ENCODE results near the gene TRIM26.
A peak's percentile ranks its signal among the peaks of the same experiment; 100 is the strongest.
"Not testable (repeated sequence)": the region's sequence is repeated elsewhere in the genome, so short reads cannot be mapped to it uniquely, and the experiment has no call there.

TRIM26 gene

DNA sequence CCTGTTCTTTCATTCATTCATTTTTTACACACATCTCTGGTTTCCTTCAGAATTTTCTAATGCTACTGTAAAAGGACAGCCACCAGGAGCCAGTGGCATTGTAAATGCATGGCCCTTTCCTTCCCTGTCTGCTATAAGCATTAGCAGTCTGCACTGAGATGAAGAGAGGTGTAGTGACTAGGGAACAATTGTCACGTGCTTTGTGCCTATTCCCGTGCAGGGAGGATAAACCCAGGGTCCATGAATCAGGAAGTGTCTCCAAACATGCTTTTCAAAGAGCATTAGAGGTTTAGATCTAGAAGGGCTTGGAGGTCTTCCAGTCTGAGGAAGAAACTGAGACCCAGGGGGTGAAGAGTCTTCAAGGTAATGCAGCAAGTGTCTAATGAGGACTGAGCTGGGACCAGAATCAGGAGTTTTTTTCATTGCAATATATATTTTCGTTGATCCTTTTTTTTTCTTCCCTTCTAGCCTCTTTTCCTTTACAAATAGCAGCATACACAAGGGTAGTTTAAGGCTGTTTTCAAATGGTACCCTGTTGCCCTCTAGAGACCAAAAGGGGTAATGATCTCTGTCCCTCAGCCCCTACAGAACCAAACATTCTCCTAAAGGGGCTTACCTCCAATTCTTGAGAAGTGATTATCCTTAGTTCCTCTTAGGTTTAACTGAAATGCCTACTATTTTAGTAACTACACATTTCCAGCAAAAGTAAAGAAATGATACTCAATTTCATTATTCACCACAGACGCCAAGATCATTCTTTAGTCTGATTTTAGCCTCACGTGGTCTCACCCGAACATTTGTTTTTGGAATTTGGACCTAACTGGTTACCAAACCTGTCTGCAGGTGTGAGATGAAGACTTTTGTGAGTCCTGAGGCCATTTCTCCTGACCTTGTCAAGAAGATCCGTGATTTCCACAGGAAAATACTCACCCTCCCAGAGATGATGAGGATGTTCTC is 43.3 kb downstream of the TRIM26 start:
- peak; percentile 44 for DNase-seq

DNA sequence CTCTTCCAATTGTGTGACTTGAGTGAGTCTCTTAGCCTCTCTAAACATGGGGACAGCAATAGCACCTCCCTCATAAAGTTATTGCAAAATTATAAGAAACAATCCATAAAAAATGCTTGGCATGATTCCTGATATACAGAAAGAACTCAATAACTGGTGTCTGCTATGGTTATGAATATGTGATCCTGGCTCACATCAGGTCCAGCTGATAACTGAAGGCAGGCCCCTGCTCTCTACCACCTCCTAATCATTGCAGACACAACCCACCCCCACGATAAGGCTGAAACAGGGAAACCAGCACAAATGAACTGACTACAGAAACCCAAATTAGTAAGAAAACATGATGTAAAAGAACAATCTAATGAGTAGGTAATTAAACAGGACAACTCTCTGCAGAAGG is 44.5 kb downstream of the TRIM26 start:
- DNase-seq: no peak

DNA sequence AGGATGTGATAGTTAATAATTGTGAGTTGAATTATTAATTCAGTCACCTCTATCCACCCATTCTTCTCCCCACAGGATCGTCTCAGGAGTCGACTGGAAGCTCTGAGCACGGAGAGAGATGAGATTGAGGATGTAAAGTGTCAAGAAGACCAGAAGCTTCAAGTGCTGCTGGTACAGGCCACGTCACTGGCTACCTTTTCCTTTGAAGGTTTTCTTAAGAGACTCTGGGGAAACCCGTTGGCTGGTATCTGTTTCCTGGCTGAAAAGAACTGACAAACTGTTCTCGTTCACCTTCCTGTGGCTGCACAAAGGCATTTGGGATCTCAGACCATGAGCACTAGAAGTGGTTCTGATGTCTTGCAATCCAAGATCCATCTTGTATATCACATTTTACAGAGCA is 46.1 kb downstream of the TRIM26 start:
- DNase-seq: no peak

DNA sequence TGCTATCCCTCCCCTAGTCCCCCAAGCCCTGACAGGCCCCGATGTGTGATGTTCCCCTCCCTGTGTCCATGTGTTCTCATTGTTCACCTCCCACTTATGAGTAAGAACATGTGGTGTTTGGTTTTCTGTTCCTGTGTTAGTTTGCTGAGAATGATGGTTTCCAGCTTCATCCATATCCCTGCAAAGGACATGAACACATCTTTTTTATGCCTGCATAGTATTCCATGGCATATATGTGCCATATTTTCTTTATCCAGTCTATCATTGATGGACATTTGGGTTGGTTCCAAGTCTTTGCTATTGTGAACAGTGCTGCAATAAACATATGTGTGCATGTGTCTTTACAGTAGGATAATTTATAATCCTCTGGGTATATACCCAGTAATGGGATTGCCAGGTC is 48.0 kb downstream of the TRIM26 start:
- not testable (repeated sequence) for DNase-seq

DNA sequence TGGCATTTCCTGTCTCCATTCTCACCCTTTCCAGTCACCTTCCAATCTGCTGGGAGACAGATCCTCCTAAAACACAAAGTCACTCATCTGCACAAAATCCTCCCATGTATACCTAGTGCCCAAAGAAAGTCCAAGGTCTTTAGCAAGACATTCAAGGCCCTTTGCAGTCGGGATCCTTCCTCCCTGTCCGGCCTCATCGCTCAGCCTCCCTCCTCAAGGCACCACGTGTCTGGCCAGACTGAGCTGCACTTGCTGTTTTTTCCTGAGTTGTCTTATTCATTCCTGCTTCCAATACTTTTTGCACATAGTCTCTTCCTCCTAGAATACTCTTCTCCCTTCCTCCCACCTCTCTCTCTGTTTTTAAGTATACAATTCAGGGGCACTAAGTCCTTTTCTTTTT is 48.5 kb downstream of the TRIM26 start:
- DNase-seq: no peak

DNA sequence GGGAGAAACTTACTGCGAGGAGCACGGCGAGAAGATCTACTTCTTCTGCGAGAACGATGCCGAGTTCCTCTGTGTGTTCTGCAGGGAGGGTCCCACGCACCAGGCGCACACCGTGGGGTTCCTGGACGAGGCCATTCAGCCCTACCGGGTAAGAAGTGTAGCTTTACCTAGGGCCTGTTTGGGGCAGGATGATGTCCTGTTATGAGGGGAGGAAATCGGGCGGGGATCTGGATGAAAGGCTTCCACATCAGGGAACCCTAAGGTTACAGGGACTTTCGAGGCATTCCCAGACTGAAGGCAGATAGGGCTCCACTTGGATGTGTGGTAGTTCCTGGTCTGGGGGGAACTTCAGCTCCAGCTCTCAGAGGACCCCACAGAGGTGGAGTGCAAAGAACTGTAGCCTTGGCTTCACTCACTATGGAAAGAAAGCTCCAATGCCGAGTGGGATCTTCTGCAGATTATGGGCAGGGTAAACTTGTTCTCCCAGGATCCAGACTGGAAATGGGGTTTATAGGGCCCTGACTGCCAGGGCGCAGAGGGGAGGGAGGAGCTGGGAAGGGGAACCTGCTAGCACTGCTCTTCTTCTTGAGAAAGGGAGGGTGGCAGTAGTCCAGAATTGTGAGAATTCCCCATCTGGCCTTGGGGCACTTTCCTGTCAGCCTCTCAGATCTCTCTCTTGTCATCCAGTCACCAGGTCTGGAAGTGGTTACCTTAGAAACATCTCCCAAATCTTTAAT is 49.1 kb downstream of the TRIM26 start:
- DNase-seq: no peak

DNA sequence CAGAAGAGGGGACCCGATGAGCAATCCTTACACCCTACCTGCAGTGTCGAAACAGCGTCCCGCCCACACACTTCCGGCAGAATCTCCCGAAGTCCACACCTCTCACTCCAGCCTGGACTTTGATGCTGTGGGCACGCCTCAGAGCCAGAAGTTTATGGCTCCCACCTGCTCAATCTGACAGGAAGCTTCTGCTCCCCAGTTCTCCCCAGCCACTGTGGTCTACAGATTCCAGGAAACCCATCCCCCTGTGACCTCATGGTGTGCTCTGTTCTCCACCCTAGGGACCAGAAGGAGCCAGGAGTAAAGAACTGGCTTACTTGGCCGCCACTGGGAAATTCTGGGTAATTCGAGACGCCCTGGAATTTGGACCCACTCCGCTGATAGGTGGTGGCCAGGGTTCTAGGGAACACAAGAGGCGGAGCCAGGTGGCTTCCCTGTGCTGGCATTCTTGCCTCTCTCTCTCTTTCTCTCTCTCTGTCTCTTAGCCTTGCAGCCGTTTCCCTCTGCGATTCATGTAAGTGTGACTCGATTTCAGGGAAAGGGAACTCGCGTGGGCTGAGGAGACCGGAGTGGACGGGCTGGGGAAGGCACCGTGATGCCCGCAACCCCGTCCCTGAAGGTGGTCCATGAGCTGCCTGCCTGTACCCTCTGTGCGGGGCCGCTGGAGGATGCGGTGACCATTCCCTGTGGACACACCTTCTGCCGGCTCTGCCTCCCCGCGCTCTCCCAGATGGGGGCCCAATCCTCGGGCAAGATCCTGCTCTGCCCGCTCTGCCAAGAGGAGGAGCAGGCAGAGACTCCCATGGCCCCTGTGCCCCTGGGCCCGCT is 49.9 kb downstream of the TRIM26 start, which contains the start of gene TRIM15:
TRIM15 (plus strand) TSS at position 457 of the 828 bp plus-strand sequence; CDS start at position 596, 139 bp downstream.
- DNase-seq: no peak

DNA sequence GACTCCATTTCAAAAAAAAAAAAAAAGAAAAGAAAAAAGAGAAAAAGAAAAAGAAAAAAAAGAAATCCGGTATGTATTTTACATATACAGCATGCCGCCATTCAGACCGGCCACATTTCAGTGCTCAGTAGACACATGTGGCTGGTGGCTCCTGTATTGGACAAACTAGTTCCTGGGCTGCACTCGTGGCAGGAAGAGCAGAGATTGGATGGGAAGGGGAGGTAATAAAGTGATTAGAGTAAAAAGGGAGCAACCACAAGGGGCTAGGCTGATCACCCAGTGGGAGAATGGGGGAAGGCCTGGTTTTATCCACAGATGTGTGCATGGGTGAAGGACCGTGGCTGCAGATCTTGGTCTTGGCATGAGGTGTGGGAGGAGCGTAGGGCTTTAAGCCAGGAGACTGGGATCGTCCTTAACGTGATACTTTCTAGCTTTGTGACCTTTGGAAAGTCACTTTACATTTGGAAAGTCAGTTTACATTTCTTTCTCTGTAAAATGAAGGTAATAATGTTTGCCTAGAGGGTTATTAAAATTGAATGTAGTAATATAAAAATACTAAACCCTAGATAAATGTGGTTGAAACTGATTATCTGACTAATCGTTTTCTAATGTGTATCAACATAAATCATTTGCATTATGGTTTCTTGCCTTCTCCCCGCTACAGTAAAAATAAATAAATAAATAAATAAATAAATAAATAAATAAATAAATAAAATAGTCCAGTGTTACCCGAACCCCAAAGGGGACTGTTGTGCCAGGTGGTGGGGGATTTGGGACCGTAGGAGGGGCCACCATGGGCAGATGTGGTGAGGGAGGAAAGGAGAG is 50.7 kb downstream of the TRIM26 start:
- no peak for DNase-seq

DNA sequence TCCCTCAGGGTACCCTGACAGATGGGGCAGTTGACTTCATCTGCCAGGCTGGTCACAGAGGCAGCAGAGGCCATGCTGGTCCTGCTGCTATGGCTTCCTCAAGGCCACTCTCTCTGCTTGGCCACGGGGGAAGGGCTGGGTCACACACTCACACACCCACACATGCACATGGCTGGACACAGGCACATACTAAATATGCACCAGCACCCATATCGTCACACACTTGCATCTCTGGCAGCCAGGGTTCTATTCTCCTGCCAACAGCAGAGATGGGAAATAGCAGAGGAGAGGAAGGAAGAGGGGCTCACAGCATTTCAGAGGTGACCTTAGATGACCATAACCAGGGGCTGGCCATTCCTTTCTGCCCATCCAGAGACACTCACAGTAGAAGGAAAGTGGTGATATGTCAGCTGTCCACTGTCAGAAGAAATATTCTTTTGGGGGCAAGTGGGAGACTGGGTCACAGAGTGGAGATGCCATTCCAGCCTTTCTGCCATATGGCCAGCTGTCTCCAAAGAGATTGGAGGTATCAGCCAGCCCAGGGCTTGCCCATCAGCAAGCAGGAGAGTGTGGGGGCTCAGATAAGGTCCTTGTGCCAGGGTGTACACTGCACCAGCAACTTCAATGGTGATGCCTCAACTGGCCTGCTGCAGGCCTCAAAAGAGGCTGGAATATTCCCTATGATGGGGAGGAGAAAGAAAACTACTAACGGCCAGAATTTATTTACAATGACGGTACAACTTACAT is 52.2 kb downstream of the TRIM26 start, which contains the start of gene TRIM10:
TRIM10 (minus strand) TSS at position 427 of the 747 bp plus-strand sequence; CDS start at position 74, 353 bp downstream.
- no peak for DNase-seq

DNA sequence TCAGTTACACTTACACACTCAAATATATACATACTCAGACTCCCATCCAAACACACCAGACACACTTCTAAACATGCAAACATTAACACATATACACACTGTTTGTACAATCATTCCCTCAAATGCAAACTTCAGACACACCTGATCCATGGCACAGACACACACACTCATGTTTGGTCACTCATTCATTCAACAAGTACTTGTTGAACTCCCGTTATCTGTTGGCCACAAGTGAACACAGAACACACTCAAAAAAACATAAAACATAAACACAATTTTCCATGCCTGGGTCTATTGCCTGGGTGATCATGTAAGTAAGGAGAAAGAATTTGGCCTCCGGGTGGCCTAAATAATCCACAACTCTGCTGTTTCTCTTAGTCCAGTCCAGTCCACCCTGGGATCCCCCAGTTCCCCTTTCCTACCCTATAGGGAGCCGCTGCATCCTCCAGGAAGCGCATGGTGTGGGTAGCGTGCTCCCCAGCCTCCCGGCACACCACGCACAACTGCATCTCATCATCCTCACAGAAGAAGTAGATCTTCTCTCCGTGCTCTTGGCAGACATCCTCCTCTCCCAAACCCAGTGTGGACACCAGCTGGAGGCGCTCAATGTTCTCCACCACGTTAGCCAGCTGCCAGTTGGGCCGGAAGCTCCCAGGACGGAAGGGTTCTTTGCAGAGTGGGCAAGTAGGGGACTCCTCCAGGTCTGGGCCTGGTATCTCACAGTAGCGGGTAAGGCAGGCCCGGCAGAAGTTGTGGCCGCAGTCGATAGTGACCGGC is 53.0 kb downstream of the TRIM26 start:
- DNase-seq: no peak

DNA sequence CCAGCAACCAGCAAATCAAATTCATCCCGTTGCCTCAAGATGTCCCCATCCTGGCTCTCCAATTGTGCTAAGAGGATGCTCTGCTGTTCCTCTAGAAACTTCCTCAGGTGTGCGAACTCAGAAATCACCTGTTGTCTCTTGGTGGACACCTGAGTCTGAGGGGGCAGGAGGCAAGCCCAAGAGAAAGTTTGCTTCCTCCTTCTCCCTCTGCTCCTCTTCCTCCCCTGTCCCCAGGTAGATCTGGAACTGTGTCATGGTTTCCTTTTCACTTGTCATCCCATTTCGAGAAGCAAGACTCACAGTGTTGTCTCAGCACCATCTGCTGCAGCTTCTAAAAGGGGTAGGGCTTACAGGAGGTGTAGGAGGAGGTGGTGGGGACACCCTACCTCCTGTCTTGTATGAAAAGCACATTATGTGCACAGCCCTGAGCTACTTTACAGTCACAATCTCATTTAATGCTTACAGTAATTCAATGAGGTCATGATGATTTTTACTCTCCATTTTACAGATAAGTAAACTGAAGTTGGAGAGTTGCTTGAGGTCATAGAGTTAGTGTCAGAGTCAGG is 54.6 kb downstream of the TRIM26 start:
- DNase-seq: no peak

DNA sequence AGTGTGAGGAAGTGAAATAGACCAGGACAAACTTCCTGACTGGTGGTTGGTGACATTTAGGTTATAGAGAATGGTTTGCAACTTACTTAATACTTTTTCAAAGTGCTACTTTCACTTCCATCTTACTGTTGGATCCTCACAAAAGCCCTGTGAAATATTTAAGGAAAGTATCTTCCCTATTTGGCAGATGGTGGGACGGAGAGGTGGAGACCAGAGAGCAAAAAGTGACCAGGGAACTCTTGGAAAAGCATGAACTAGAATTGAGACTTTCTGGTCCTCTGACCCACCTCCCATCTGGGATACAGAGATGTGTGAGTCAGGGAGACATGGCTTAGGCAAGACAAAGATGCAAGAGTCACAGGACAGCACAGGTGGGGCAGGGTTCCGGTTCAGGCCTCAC is 55.2 kb downstream of the TRIM26 start:
- DNase-seq: no peak

DNA sequence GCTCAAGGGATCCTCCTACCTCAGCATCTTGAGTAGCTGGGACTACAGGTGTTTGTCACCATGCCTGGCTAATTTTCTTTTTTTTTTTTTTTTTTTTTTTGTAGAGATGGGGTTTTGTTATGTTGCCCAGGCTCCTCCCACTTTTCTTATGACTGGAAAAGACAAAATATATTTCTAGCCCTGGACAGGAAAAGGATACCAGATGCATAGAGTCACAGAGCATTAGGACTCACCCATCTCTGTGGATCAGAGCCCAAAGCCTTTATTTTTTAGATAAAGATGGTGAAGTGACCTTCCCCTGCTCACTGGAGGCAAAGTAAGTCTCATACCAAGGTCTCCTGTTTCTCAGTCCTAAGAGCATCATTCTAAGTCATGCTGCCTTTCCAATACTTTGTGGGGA is 55.6 kb downstream of the TRIM26 start:
- DNase-seq: no peak

DNA sequence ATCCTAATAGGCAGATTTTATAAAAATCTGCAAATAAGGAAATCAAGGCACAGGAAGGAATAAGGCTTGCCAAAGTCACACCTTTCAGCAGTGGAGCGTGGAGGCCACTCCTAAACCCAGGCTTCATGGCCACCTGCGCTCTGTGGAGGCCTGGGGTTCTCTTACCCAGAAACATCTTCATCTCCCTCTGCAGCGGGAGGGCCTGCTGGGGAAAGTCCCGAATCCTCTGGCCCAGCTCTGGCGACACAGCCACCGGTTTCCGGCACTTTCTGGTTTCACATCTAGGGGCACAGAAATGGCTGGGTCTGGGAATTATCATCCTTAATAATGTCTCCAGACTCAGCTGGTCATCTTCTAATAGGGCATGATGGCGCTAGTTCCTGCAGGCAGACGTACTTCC is 56.4 kb downstream of the TRIM26 start:
- no peak for DNase-seq

DNA sequence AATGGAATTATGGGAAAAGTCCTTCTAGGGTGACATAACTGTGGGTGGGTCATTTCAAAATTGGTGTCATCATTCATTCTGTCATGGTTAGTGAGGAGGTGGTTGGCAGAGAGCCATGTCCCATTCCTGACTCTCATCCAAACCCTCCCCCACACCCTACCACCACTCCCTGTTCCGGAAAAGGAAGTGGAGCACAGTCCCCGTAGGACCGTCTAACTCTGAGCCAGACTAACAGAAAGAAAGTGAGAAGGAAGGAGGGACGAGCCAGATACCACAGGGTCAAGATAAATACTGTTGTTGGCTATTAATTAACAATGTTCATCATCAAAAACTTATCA is 57.0 kb downstream of the TRIM26 start:
- no peak for DNase-seq

DNA sequence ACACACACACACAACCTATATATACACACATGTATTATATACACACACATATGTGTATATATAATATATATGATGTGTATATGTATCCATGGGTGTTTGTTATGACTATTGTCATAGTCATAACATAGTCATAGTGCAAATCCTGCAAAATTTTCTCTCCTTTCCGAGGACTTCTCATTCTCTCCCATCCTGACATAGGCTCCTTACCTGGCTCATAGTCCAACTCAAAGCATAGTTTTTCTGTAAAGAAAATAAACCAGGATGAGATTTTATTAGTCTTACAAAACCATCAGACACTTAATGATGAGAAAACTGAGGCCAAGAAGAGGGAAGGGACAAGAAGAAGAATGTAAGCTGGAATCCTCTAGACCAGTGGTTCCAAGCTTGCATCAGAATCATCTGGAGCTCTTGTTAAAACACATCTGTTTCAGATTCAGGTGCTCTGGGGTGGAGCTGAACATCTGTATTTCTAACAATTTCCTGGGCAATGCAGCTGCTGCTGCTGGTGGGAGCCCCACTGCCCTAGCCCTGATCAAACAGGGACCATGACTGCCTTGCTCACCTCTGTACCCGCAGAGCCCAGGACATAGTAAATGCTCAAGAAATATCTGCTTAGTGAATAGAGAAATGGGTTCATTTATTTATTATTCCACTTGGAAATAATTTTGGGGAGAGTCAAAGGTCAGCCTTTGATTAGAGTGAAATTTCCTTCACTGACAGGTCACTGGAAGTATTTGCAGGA is 57.5 kb downstream of the TRIM26 start:
- DNase-seq: no peak

DNA sequence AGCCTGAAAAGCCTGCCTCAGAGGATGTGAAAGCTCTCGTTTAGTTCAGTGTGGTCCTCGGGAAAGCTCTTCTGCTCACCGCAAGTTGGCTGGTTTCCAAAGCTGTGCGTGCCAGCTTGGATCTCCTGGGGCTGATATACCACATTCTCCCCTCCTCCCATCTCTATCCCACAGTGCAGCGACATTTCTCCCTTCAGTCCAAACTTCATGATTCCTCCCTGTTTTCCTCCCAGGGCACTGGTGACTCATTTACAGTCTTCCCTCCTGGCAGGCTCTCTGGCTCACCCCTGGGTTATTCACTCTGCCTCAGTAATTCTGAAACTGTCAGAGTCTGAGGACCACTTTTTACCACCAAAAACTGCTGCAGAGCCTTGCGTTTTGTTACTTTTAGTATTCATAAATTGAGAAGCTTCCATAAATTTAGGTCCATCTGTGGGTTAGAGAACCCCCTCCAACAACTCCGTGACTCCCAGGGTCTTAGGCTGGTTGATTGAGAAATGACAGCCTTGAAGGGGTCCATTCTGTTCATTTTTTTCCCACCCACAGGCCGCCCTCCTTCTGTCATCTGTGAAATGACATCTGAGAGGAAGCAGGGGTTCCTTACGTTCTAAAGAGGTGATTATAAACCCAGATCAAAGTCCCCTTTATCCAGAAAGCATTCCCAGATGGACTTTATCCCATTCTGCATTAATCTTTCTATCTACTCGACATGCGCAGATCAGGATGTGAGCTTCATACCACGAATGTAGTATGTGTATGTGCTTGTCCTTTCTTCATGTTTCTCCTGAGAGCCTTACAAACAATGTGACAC is 58.3 kb downstream of the TRIM26 start:
- no peak for DNase-seq

DNA sequence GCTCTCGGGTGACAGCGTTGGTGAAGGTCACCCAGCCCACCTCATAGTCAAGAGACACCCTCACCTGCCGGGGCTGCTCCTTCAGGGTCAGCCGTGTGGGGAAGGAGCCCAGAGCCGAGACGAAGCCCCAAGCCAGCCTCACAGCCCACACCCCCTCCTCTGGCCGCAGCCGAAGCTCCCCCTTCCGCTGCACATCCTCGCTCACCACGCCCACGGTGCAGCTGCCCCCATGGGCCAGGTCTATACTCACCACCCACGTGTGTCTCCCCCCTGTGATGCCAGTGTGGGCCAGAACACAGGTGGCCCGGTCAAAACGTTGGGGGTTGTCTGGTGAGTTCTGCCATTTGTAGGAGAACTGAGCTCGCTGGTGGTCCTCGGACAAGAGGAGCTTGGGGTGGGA is 59.1 kb downstream of the TRIM26 start:
- DNase-seq: no peak
